Hepatocyte (in vitro differentiated cells): ENCODE measurements around the gene OSBPL5.

Experiments
- EZH2 ChIP-seq: fragments of 200-600 bp; sonication (generic); IDR thresholded peaks from 2 replicates; pipeline ENCODE4 v1.6.1; 2016; ENCODE audit warnings: antibody characterized with exemption, mild to moderate bottlenecking, borderline replicate concordance
- EZH2phosphoT487 ChIP-seq: fragments of 200-600 bp; sonication (generic); IDR thresholded peaks from one replicate; pipeline ENCODE4 v1.6.1; 2018; ENCODE audit warnings: antibody characterized with exemption, mild to moderate bottlenecking, low read depth, moderate library complexity; ENCODE audit not compliant: unreplicated experiment, severe bottlenecking
- TF ChIP-seq, protein P1 (sequence below): fragments of 200-600 bp; sonication (generic); IDR thresholded peaks from 2 replicates; pipeline ENCODE4 v1.5.1; 2016; ENCODE audit warnings: antibody characterized with exemption, mild to moderate bottlenecking; ENCODE audit not compliant: poor library complexity

DNA sequence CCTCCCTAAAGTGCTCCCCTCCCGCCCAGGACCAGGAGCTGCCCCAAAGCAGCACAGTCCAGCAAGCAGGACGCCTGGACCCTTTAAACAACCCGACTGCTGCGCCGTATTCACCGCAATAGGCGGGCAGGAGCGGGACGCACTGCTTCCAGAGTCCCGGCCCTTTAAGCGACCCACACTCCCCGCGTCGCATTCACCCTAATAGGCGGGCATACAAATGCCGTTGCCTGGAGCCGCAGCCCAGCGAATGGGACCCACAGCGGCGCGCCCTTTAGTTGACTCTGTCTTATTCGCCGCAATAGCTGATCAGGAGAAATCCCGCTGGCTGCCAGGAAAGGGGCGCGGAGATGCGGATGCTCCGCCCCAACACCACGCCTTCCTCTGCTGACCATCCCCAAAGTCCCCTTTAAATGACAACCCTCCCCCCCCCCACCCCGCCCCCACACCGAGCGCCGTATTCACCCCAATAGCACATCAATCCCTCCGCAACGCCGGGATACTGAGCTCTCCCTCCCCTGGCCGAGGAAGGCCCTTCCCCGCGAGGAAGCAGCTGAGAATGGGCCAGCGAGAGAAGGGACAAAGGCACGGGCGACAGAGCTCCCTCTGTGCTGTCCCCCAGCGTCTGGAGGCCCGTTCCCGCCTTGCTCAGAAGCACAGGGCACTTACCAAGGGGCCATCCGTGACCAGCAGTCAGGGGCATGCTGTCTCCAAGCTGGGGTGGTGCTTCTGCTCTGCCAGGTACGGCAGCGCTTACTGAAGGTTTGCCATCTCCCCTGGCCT lies 4.7 kb downstream of the OSBPL5 start:
- TF ChIP-seq, protein P1, sequence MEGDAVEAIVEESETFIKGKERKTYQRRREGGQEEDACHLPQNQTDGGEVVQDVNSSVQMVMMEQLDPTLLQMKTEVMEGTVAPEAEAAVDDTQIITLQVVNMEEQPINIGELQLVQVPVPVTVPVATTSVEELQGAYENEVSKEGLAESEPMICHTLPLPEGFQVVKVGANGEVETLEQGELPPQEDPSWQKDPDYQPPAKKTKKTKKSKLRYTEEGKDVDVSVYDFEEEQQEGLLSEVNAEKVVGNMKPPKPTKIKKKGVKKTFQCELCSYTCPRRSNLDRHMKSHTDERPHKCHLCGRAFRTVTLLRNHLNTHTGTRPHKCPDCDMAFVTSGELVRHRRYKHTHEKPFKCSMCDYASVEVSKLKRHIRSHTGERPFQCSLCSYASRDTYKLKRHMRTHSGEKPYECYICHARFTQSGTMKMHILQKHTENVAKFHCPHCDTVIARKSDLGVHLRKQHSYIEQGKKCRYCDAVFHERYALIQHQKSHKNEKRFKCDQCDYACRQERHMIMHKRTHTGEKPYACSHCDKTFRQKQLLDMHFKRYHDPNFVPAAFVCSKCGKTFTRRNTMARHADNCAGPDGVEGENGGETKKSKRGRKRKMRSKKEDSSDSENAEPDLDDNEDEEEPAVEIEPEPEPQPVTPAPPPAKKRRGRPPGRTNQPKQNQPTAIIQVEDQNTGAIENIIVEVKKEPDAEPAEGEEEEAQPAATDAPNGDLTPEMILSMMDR: no peak
- no peak for TF ChIP-seq EZH2
- TF ChIP-seq EZH2phosphoT487: no peak
